Measurements from ENCODE around the gene EPB41L4A.

DNA sequence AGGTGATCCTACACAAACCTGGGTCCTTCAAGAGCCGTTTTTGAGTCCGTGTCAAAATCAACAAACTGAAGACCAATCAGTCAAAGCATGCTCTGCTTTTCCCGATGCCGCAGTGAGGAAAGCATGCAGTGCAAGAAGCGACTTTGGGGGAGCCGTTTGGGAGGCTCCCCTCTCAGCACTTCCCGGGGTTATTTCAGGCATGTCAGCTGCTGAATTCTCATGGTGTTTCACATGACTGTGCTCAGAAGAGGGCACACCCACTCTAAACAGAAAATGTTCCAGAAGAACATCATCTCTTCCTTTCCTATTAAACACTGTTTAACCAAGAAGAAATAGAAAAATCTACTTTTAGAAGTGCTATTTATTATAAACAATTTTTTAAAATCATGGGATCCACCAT is 125.5 kb downstream of the EPB41L4A start:
- TF ChIP-seq, protein P1, sequence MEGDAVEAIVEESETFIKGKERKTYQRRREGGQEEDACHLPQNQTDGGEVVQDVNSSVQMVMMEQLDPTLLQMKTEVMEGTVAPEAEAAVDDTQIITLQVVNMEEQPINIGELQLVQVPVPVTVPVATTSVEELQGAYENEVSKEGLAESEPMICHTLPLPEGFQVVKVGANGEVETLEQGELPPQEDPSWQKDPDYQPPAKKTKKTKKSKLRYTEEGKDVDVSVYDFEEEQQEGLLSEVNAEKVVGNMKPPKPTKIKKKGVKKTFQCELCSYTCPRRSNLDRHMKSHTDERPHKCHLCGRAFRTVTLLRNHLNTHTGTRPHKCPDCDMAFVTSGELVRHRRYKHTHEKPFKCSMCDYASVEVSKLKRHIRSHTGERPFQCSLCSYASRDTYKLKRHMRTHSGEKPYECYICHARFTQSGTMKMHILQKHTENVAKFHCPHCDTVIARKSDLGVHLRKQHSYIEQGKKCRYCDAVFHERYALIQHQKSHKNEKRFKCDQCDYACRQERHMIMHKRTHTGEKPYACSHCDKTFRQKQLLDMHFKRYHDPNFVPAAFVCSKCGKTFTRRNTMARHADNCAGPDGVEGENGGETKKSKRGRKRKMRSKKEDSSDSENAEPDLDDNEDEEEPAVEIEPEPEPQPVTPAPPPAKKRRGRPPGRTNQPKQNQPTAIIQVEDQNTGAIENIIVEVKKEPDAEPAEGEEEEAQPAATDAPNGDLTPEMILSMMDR (IDR thresholded peaks at IDR 0.05), result no peak
- TF ChIP-seq POLR2A (IDR thresholded peaks at IDR 0.05), result no peak
- no peak for TF ChIP-seq EP300 (IDR thresholded peaks at IDR 0.05)

Data from ovary (tissue), 3 donors.